Loucy (cell line): ENCODE measurements around the gene PACSIN2.

Experiments
- EZH2phosphoT487 ChIP-seq: fragments of 200-600 bp; IDR thresholded peaks from 2 replicates; pipeline ENCODE4 v1.6.1; 2018; ENCODE audit warnings: antibody characterized with exemption, mild to moderate bottlenecking, moderate library complexity, borderline replicate concordance
- TF ChIP-seq, protein P1 (sequence below): fragments of 200-600 bp; sonication (generic); conservative IDR thresholded peaks from 2 replicates; pipeline ENCODE4 v1.5.1; 2014; ENCODE audit warnings: mild to moderate bottlenecking, antibody characterized with exemption, low read length

DNA sequence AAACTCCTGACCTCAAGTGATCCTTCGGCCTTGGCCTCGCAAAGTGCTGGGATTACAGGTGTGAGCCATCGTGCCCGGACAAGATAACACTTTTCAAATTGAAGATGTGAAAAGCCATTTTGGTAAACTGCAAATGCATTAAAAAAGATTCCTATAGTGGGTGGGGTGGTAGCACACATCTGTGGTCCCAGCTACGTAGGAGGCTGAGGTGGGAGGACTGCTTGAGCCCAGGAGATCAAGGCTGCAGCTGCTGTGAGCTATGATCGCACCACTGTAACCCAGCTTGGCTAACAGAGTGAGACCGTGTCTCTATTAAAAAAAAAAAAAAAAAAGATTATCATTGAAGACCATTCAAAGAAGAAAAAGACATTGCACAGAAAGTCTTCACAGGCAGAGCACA, 140.9 kb downstream of the PACSIN2 start:
- TF ChIP-seq, protein P1, sequence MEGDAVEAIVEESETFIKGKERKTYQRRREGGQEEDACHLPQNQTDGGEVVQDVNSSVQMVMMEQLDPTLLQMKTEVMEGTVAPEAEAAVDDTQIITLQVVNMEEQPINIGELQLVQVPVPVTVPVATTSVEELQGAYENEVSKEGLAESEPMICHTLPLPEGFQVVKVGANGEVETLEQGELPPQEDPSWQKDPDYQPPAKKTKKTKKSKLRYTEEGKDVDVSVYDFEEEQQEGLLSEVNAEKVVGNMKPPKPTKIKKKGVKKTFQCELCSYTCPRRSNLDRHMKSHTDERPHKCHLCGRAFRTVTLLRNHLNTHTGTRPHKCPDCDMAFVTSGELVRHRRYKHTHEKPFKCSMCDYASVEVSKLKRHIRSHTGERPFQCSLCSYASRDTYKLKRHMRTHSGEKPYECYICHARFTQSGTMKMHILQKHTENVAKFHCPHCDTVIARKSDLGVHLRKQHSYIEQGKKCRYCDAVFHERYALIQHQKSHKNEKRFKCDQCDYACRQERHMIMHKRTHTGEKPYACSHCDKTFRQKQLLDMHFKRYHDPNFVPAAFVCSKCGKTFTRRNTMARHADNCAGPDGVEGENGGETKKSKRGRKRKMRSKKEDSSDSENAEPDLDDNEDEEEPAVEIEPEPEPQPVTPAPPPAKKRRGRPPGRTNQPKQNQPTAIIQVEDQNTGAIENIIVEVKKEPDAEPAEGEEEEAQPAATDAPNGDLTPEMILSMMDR = no peak
- no peak for TF ChIP-seq EZH2phosphoT487
